HepG2 (cell line): Measurements from ENCODE around the gene DAZAP1. TPM values are rescaled to one million over a fixed set of nuclear protein-coding genes. Genes with fewer than 3 reads are reported as not detected.

Experiments
- CSRNP1 ChIP-seq: sonication (generic); formaldehyde crosslinking; IDR thresholded peaks from 2 replicates; pipeline ENCODE4 v1.8.1; 2023; ENCODE audit warnings: mild to moderate bottlenecking, missing genetic modification reagents
- FOSL1 ChIP-seq: sonication (generic); formaldehyde crosslinking; IDR thresholded peaks from 2 replicates; pipeline ENCODE4 v1.9.0; 2021; ENCODE audit warnings: missing genetic modification reagents, borderline replicate concordance
- GLMP ChIP-seq: sonication (generic); formaldehyde crosslinking; IDR thresholded peaks from 2 replicates; pipeline ENCODE4 v1.9.0; 2021; ENCODE audit warnings: missing genetic modification reagents, mild to moderate bottlenecking, borderline replicate concordance
- GPN1 ChIP-seq: sonication (generic); formaldehyde crosslinking; IDR thresholded peaks from 2 replicates; pipeline ENCODE4 v1.5.1; 2020; ENCODE audit warnings: missing genetic modification reagents, borderline replicate concordance
- HNRNPUL1 ChIP-seq: fragments of 200-400 bp; formaldehyde crosslinking; IDR thresholded peaks from 2 replicates; pipeline ENCODE4 v1.6.1; 2017; ENCODE audit warnings: low read depth, mild to moderate bottlenecking, low read length, moderate library complexity
- IRF9 ChIP-seq: sonication (generic); formaldehyde crosslinking; IDR thresholded peaks from 2 replicates; pipeline ENCODE4 v1.8.0; 2022; ENCODE audit warnings: missing genetic modification reagents, mild to moderate bottlenecking, borderline replicate concordance
- NFE2L1 ChIP-seq: sonication (generic); formaldehyde crosslinking; IDR thresholded peaks from 2 replicates; pipeline ENCODE4 v1.4.0; 2020; ENCODE audit warnings: missing genetic modification reagents, mild to moderate bottlenecking, borderline replicate concordance
- PPARG ChIP-seq: conservative IDR thresholded peaks from 2 replicates; pipeline ENCODE4 v1.6.1; 2016; ENCODE audit warnings: missing biosample characterization, missing genetic modification reagents
- PREB ChIP-seq: sonication (generic); formaldehyde crosslinking; IDR thresholded peaks from 2 replicates; pipeline ENCODE4 v1.4.0; 2020; ENCODE audit warnings: missing genetic modification reagents
- TBX2 ChIP-seq: sonication (generic); formaldehyde crosslinking; IDR thresholded peaks from 2 replicates; pipeline ENCODE4 v1.5.0; 2020; ENCODE audit warnings: missing genetic modification reagents, mild to moderate bottlenecking, borderline replicate concordance
- TEAD2 ChIP-seq: sonication (generic); formaldehyde crosslinking; IDR thresholded peaks from 2 replicates; pipeline ENCODE4 v1.9.0; 2021; ENCODE audit warnings: missing genetic modification reagents
- XRCC5 ChIP-seq: fragments of 200-400 bp; formaldehyde crosslinking; optimal IDR thresholded peaks from 2 replicates; pipeline ENCODE3; 2017; ENCODE audit warnings: mild to moderate bottlenecking, low read length
- ZBTB4 ChIP-seq: sonication (generic); formaldehyde crosslinking; IDR thresholded peaks from 2 replicates; pipeline ENCODE4 v1.4.0; 2020; ENCODE audit warnings: missing genetic modification reagents, mild to moderate bottlenecking, borderline replicate concordance
- ZFP36 ChIP-seq: fragments of 150-350 bp; IDR thresholded peaks from 2 replicates; pipeline ENCODE4 v1.6.1; 2018; ENCODE audit warnings: borderline replicate concordance, low read length, low read depth; ENCODE audit not compliant: partially characterized antibody
- ZNF337 ChIP-seq: sonication (generic); formaldehyde crosslinking; IDR thresholded peaks from 2 replicates; pipeline ENCODE4 v1.5.1; 2020; ENCODE audit warnings: missing genetic modification reagents, low read depth, mild to moderate bottlenecking, borderline replicate concordance
- ZNF496 ChIP-seq: sonication (generic); formaldehyde crosslinking; IDR thresholded peaks from 2 replicates; pipeline ENCODE4 v1.8.1; 2023; ENCODE audit warnings: mild to moderate bottlenecking, moderate library complexity, missing genetic modification reagents; ENCODE audit not compliant: insufficient replicate concordance
- ZNF615 ChIP-seq: sonication (generic); formaldehyde crosslinking; IDR thresholded peaks from 2 replicates; pipeline ENCODE4 v1.5.0; 2020; ENCODE audit warnings: mild to moderate bottlenecking, missing genetic modification reagents, borderline replicate concordance
- ZNF713 ChIP-seq: sonication (generic); formaldehyde crosslinking; IDR thresholded peaks from 2 replicates; pipeline ENCODE4 v1.4.0; 2020; ENCODE audit warnings: mild to moderate bottlenecking, missing genetic modification reagents
- ZNF780A ChIP-seq: sonication (generic); formaldehyde crosslinking; IDR thresholded peaks from 2 replicates; pipeline ENCODE4 v1.8.0; 2022; ENCODE audit warnings: mild to moderate bottlenecking, missing genetic modification reagents, moderate library complexity
- polyA plus RNA-seq, 8 experiments: library from polyadenylated mRNA; depleted of rRNA in 3 of 8; stranded (reverse) in 7 of 8; unstranded in 1 of 8; fragments of >200 nt; fragmentation: Illumina TruSeq in 4 of 8; extraction: Trizol in 4 of 8; gene quantifications; 2 replicates each; pipeline versions ENCODE4 v1.2.1 to v1.2.3, GENCODE V29; 2011 to 2016; ENCODE audit warnings: low read depth in 4 of 8, missing spikeins in 1 of 8, mixed read lengths in 1 of 8; ENCODE audit not compliant: insufficient read depth in 1 of 8
- total RNA-seq, 5 experiments: library from RNA; depleted of rRNA; stranded (reverse); fragments of >200 nt; fragmentation: Illumina TruSeq; extraction: Trizol; gene quantifications; 2 replicates each; pipeline ENCODE4 v1.2.3, GENCODE V29; 2016; ENCODE audit warnings: low read depth in 1 of 5

The DAZAP1 gene
- total and polyA plus RNA-seq, 2 of the 13 experiments (the other 11 are each of a cell fraction or from before 2014, with no cell fraction given): 63.3 to 79.2 TPM

- TF ChIP-seq GLMP (CRISPR knock-in tag) (no peak), ZNF496 (no peak), ZNF780A (CRISPR knock-in tag) (no peak), TEAD2 (CRISPR knock-in tag) (no peak), FOSL1 (CRISPR knock-in tag) (no peak), ZNF615 (CRISPR knock-in tag) (no peak), TBX2 (CRISPR knock-in tag) (0 out of 2 replicates have a peak, but pooled peaks have one; percentile 43), NFE2L1 (CRISPR knock-in tag) (no peak), ZBTB4 (CRISPR knock-in tag) (no peak), XRCC5 (no peak), PREB (no peak), IRF9 (CRISPR knock-in tag) (0 out of 2 replicates have a peak, but pooled peaks have one; percentile 7), ZFP36 (no peak), ZNF713 (no peak), CSRNP1 (no peak), PPARG (no peak), ZNF337 (CRISPR knock-in tag) (no peak), HNRNPUL1 (no peak), GPN1 (CRISPR knock-in tag) (no peak)
Measured at GRCh38 chr19:1377965-1378785, 29.2 kb upstream of the DAZAP1 start (continued).
